ENCODE measurements around the gene BCL2. TPM values are rescaled to one million over a fixed set of nuclear protein-coding genes. Genes with fewer than 3 reads are reported as not detected.

BCL2 gene
- total and polyA plus RNA-seq, 5 donors = 2.7 to 7.7 (median 4.0) TPM

GRCh38 chr18:63326011-63326410 lies 6.4 kb upstream of the BCL2 start:
- Histone ChIP-seq H3K27me3 (ENCODE audit: control insufficient read depth, insufficient read depth) (no peaks in the 10 kb centered on the region), H3K4me1 (ENCODE audit: control insufficient read depth, insufficient read depth, low read length) (peaks cover 2% of the 10 kb centered on the region), H3K27ac (ENCODE audit: low read length) (no peak overlapping the region), H3K9me3 (ENCODE audit: control insufficient read depth, low read length) (no peaks in the 10 kb centered on the region), H3K4me3 (ENCODE audit: low read length) (no peak overlapping the region)
- ATAC-seq (no peak), DNase-seq (no peak)
- WGBS = 81% methylated on average over 5 of the region's 5 CpGs
- intact Hi-C loops (cut with DNase I) = no loop called here

GRCh38 chr18:63325086-63325686 lies 5.6 kb upstream of the BCL2 start:
- intact Hi-C loops (cut with DNase I) = no loop called here

GRCh38 chr18:63322908-63323634 lies 3.5 kb upstream of the BCL2 start:
- Histone ChIP-seq H3K4me1 (ENCODE audit: control insufficient read depth, insufficient read depth, low read length) (peaks cover 4% of the 10 kb centered on the region), H3K27ac (ENCODE audit: low read length) (peak overlapping the region; percentile 46), H3K27me3 (ENCODE audit: control insufficient read depth, insufficient read depth) (no peaks in the 10 kb centered on the region), H3K4me3 (ENCODE audit: low read length) (no peak overlapping the region), H3K9me3 (ENCODE audit: control insufficient read depth, low read length) (no peaks in the 10 kb centered on the region)
- intact Hi-C loops (cut with DNase I) = loop anchor here (2.0 to 5.0 kb wide), 5 partner anchors 114 to 306 kb away; no protein-coding TSS in a partner anchor
- 27% methylated on average over 8 of the region's 8 CpGs for WGBS
- peak in 2 of 3 donors; percentile 35 to 63 for DNase-seq
- peak in 1 of 2 donors; percentile 46 for ATAC-seq

More at GRCh38 chr18:63325086-63325686, 5.6 kb upstream of the BCL2 start:
- WGBS = 93% methylated on average over 11 of the region's 11 CpGs
- no peak for ATAC-seq
- Histone ChIP-seq H3K27ac (ENCODE audit: low read length) (no peak overlapping the region), H3K27me3 (ENCODE audit: control insufficient read depth, insufficient read depth) (no peaks in the 10 kb centered on the region), H3K9me3 (ENCODE audit: control insufficient read depth, low read length) (no peaks in the 10 kb centered on the region), H3K4me3 (ENCODE audit: low read length) (no peak overlapping the region), H3K4me1 (ENCODE audit: control insufficient read depth, insufficient read depth, low read length) (peaks cover 2% of the 10 kb centered on the region)
- DNase-seq = no peak

GRCh38 chr18:63322206-63322605 lies 2.6 kb upstream of the BCL2 start:
- Histone ChIP-seq H3K9me3 (ENCODE audit: control insufficient read depth, low read length) (no peaks in the 10 kb centered on the region), H3K27ac (ENCODE audit: low read length) (no peak overlapping the region), H3K4me3 (ENCODE audit: low read length) (no peak overlapping the region), H3K27me3 (ENCODE audit: control insufficient read depth, insufficient read depth) (no peaks in the 10 kb centered on the region), H3K4me1 (ENCODE audit: control insufficient read depth, insufficient read depth, low read length) (peaks cover 8% of the 10 kb centered on the region)
- DNase-seq (no peak), ATAC-seq (no peak)
- intact Hi-C loops (cut with DNase I) = loop anchor here (2.0 to 5.0 kb wide), 5 partner anchors 115 to 305 kb away; no protein-coding TSS in a partner anchor
- 80% methylated on average over 4 of the region's 4 CpGs for WGBS

GRCh38 chr18:63321291-63321690 lies 1.7 kb upstream of the BCL2 start:
- ATAC-seq (no peak), DNase-seq (no peak)
- Histone ChIP-seq H3K27ac (ENCODE audit: low read length) (no peak overlapping the region), H3K4me1 (ENCODE audit: control insufficient read depth, insufficient read depth, low read length) (peaks cover 8% of the 10 kb centered on the region), H3K9me3 (ENCODE audit: control insufficient read depth, low read length) (no peaks in the 10 kb centered on the region), H3K4me3 (ENCODE audit: low read length) (no peak overlapping the region), H3K27me3 (ENCODE audit: control insufficient read depth, insufficient read depth) (no peaks in the 10 kb centered on the region)
- WGBS = 86% methylated on average over 9 of the region's 9 CpGs
- intact Hi-C loops (cut with DNase I) = loop anchor here (5.0 kb wide), 3 partner anchors 116 to 304 kb away; no protein-coding TSS in a partner anchor

GRCh38 chr18:63320975-63321265 lies 1.4 kb upstream of the BCL2 start:
- WGBS = 59% methylated on average over 16 of the region's 16 CpGs
- H3K4me3 ChIP-seq (ENCODE audit: low read length) = peak overlapping the region; percentile 100
- intact Hi-C loops (cut with DNase I) = loop anchor here (5.0 kb wide), 3 partner anchors 116 to 304 kb away; no protein-coding TSS in a partner anchor
- peak overlapping the region; percentile 25 for H3K27ac ChIP-seq (ENCODE audit: low read length)
- H3K4me1 ChIP-seq (ENCODE audit: control insufficient read depth, insufficient read depth, low read length) = peaks cover 8% of the 10 kb centered on the region
- no peaks in the 10 kb centered on the region for H3K9me3 ChIP-seq (ENCODE audit: control insufficient read depth, low read length)
- DNase-seq (peak in 1 of 3 donors; percentile 38), ATAC-seq (no peak)
- H3K27me3 ChIP-seq (ENCODE audit: control insufficient read depth, insufficient read depth) = no peaks in the 10 kb centered on the region

- no peaks in the 10 kb centered on the region for H3K27me3 ChIP-seq (ENCODE audit: control insufficient read depth, insufficient read depth)
- H3K4me3 ChIP-seq (ENCODE audit: low read length) = peak overlapping the region; percentile 100
- peak; percentile 82 to 92 (median 91) for DNase-seq
- intact Hi-C loops (cut with DNase I) = loop anchor here (5.0 kb wide), 3 partner anchors 117 to 303 kb away; no protein-coding TSS in a partner anchor
- peak; percentile 83 to 86 for ATAC-seq
- H3K9me3 ChIP-seq (ENCODE audit: control insufficient read depth, low read length) = no peaks in the 10 kb centered on the region
- peaks cover 8% of the 10 kb centered on the region for H3K4me1 ChIP-seq (ENCODE audit: control insufficient read depth, insufficient read depth, low read length)
- H3K27ac ChIP-seq (ENCODE audit: low read length) = peak overlapping the region; percentile 72
- WGBS = 1% methylated on average over 91 of the region's 92 CpGs
Measured at GRCh38 chr18:63320123-63320974, 780 bp upstream of the BCL2 start.

GRCh38 chr18:63318889-63319382 lies 633 bp downstream of the BCL2 start:
- WGBS = under 1% methylated on average over 8 of the region's 8 CpGs
- no peaks in the 10 kb centered on the region for H3K27me3 ChIP-seq (ENCODE audit: control insufficient read depth, insufficient read depth)
- no peaks in the 10 kb centered on the region for H3K9me3 ChIP-seq (ENCODE audit: control insufficient read depth, low read length)
- intact Hi-C loops (cut with DNase I) = no loop called here
- no peak overlapping the region for H3K27ac ChIP-seq (ENCODE audit: low read length)
- peak overlapping the region; percentile 100 for H3K4me3 ChIP-seq (ENCODE audit: low read length)
- DNase-seq (no peak), ATAC-seq (no peak)
- peaks cover 8% of the 10 kb centered on the region for H3K4me1 ChIP-seq (ENCODE audit: control insufficient read depth, insufficient read depth, low read length)

GRCh38 chr18:63317982-63318888 lies 1.3 kb downstream of the BCL2 start:
- peak overlapping the region; percentile 100 for H3K4me3 ChIP-seq (ENCODE audit: low read length)
- H3K4me1 ChIP-seq (ENCODE audit: control insufficient read depth, insufficient read depth, low read length) = peaks cover 8% of the 10 kb centered on the region
- H3K27me3 ChIP-seq (ENCODE audit: control insufficient read depth, insufficient read depth) = no peaks in the 10 kb centered on the region
- no peaks in the 10 kb centered on the region for H3K9me3 ChIP-seq (ENCODE audit: control insufficient read depth, low read length)
- no peak overlapping the region for H3K27ac ChIP-seq (ENCODE audit: low read length)
- WGBS = 5% methylated on average over 66 of the region's 66 CpGs
- DNase-seq (peak; percentile 38 to 81 (median 80)), ATAC-seq (peak in 1 of 2 donors; percentile 4)
- intact Hi-C loops (cut with DNase I) = no loop called here

GRCh38 chr18:63317556-63317946 lies 2.0 kb downstream of the BCL2 start:
- H3K27me3 ChIP-seq (ENCODE audit: control insufficient read depth, insufficient read depth) = no peaks in the 10 kb centered on the region
- 61% methylated on average over 10 of the region's 10 CpGs for WGBS
- H3K4me1 ChIP-seq (ENCODE audit: control insufficient read depth, insufficient read depth, low read length) = peaks cover 6% of the 10 kb centered on the region
- intact Hi-C loops (cut with DNase I) = no loop called here
- ATAC-seq = no peak
- H3K9me3 ChIP-seq (ENCODE audit: control insufficient read depth, low read length) = no peaks in the 10 kb centered on the region
- no peak overlapping the region for H3K27ac ChIP-seq (ENCODE audit: low read length)
- peak overlapping the region; percentile 100 for H3K4me3 ChIP-seq (ENCODE audit: low read length)
- DNase-seq = no peak

All from right cardiac atrium (tissue), 5 donors.